KMS-11 (cell line): ENCODE data around the gene CCNG2.

Experiments
- H2AFZ ChIP-seq: fragments of 200-600 bp; sonication (generic); 2 replicates; pipeline ENCODE4 v1.6.1; 2016; ENCODE audit warnings: antibody characterized with exemption, mixed run types, low read depth
- H3K27ac ChIP-seq: fragments of 200-600 bp; sonication (generic); 2 replicates; pipeline ENCODE4 v1.6.1; 2016; ENCODE audit warnings: mild to moderate bottlenecking, mixed run types
- H3K27me3 ChIP-seq: fragments of 200-600 bp; sonication (generic); 2 replicates; pipeline ENCODE4 v1.6.1; 2017; ENCODE audit warnings: mild to moderate bottlenecking, low read depth, mixed run types, moderate library complexity; ENCODE audit not compliant: insufficient read depth
- H3K36me3 ChIP-seq: fragments of 200-600 bp; sonication (generic); 2 replicates; pipeline ENCODE4 v1.6.1; 2017; ENCODE audit warnings: mild to moderate bottlenecking, mixed run types; ENCODE audit not compliant: insufficient read depth
- H3K4me1 ChIP-seq: fragments of 200-600 bp; sonication (generic); 2 replicates; pipeline ENCODE4 v1.6.1; 2016; ENCODE audit warnings: mild to moderate bottlenecking, low read depth, mixed run types; ENCODE audit not compliant: poor library complexity, severe bottlenecking
- H3K4me2 ChIP-seq: fragments of 200-600 bp; sonication (generic); 2 replicates; pipeline ENCODE4 v1.7.0; 2016; ENCODE audit warnings: mild to moderate bottlenecking, mixed run types
- H3K4me3 ChIP-seq: fragments of 200-600 bp; sonication (generic); IDR thresholded peaks from 2 replicates; pipeline ENCODE4 v1.6.1; 2017; ENCODE audit warnings: low read depth, low read length, mixed read lengths; ENCODE audit not compliant: insufficient read depth
- H3K79me2 ChIP-seq: fragments of 200-600 bp; sonication (generic); 2 replicates; pipeline ENCODE4 v1.6.1; 2016; ENCODE audit warnings: low read depth, mixed run types; ENCODE audit not compliant: insufficient read depth
- H3K9ac ChIP-seq: fragments of 200-600 bp; sonication (generic); 2 replicates; pipeline ENCODE4 v1.6.1; 2016; ENCODE audit warnings: mild to moderate bottlenecking, mixed run types
- H4K20me1 ChIP-seq: fragments of 200-600 bp; sonication (generic); 2 replicates; pipeline ENCODE4 v1.6.1; 2016; ENCODE audit warnings: mild to moderate bottlenecking, mixed run types; ENCODE audit not compliant: insufficient read depth
- CTCF ChIP-seq: fragments of 200-600 bp; sonication (generic); conservative IDR thresholded peaks from 2 replicates; pipeline ENCODE4 v1.6.1; 2017; ENCODE audit warnings: low read depth, mild to moderate bottlenecking, antibody characterized with exemption, low read length, moderate library complexity, mixed read lengths

The CCNG2 gene

DNA sequence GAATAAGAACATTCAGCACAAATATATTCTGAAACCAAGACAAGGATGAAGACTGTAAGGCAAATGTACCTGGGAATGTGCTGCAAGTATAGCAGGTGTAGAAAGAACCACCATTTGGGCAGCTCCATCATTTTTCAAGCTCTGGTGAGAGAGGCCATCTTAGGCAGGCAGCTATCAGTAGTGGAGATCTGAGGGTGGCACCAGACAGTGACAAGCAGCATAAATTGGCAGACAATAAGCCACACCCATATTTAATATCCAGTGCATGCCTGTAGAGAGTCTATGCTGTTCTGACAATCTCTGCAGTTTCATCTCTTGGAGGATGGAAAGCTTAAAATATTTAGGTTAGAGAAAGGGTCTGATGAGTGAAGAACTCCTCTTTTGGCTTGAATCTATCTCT is 22.5 kb downstream of the CCNG2 start:
- Histone ChIP-seq H4K20me1 (no peaks in the 10 kb centered on the region), H3K27me3 (no peaks in the 10 kb centered on the region; the same call in 1 of the 2 replicates), H2AFZ (no peak overlapping the region), H3K4me3 (no peak overlapping the region), H3K36me3 (no peaks in the 10 kb centered on the region), H3K79me2 (no peaks in the 10 kb centered on the region), H3K4me2 (no peak overlapping the region), H3K27ac (no peak overlapping the region), H3K9ac (no peak overlapping the region), H3K4me1 (no peaks in the 10 kb centered on the region)
- no peak for TF ChIP-seq CTCF

DNA sequence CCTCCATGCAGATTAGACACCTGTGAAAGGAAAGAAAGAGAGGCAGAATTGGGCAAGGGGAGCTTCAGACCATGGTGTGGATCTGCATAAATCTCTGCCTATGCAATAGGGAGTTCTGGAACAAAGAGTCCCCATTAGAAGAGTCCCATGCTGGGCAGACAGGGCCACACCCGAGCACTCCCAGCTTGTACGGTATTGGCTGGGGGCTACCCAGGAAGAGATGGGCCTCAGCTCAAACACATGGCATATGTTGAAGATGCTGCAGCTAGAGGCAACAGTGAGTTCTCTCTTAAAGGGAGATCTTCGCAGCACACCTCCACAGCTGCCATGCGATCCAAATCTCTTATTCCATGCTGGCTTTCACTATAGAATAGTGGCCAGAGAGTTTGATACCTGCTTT is 24.7 kb downstream of the CCNG2 start:
- no peak overlapping the region for H3K4me3 ChIP-seq
- no peak overlapping the region for H3K4me2 ChIP-seq
- H2AFZ ChIP-seq, result no peak overlapping the region
- H3K27me3 ChIP-seq, result no peaks in the 10 kb centered on the region; the same call in 1 of the 2 replicates
- no peaks in the 10 kb centered on the region for H3K36me3 ChIP-seq
- no peak overlapping the region for H3K9ac ChIP-seq
- H3K4me1 ChIP-seq, result no peaks in the 10 kb centered on the region
- no peak overlapping the region for H3K27ac ChIP-seq
- H3K79me2 ChIP-seq, result no peaks in the 10 kb centered on the region
- no peak for TF ChIP-seq CTCF
- no peaks in the 10 kb centered on the region for H4K20me1 ChIP-seq

DNA sequence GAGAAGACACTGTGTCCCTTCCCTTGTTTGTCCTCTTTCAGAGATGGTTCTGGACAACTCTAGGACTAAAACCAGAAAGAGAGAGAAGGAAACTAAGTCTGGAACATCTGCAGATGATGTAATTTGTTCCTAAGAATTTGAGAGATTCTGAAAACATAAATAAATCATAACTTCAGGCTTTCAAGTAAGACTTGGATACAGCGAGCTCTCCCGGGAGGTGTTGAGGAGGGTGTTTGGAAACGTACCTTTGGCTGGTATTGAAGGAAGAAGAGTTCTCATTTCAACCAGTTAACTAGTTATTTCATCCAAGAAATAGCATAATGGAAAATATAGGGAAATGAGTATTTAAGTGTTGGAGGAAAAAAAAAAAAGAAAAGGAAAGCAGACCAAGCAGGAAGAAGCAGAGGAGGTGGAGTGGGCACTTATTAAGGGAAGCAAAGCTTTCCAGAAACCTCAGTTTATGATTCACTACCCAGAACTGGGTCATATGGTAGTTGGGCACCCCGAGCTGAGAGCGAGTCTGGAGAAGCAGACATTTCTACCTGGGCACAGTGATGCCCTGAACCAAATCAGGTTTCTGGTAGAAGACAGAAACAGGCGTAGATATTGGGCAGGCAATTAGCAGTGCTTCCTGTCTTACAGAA is 26.9 kb downstream of the CCNG2 start:
- Histone ChIP-seq H3K4me2 (no peak overlapping the region), H3K36me3 (no peaks in the 10 kb centered on the region), H4K20me1 (no peaks in the 10 kb centered on the region), H3K9ac (no peak overlapping the region), H3K27me3 (no peaks in the 10 kb centered on the region; the same call in 1 of the 2 replicates), H3K4me1 (peaks cover 8% of the 10 kb centered on the region), H3K79me2 (no peaks in the 10 kb centered on the region), H3K4me3 (no peak overlapping the region), H3K27ac (no peak overlapping the region), H2AFZ (no peak overlapping the region)
- TF ChIP-seq CTCF, result no peak

GRCh38 chr4:77184974-77185373 is 28.0 kb downstream of the CCNG2 start:
- H2AFZ ChIP-seq, result no peak overlapping the region
- H4K20me1 ChIP-seq, result no peaks in the 10 kb centered on the region
- H3K79me2 ChIP-seq, result no peaks in the 10 kb centered on the region
- no peak overlapping the region for H3K9ac ChIP-seq
- no peak overlapping the region for H3K4me3 ChIP-seq
- no peak overlapping the region for H3K4me2 ChIP-seq
- no peaks in the 10 kb centered on the region; the same call in 1 of the 2 replicates for H3K27me3 ChIP-seq
- peaks cover 12% of the 10 kb centered on the region for H3K4me1 ChIP-seq
- no peaks in the 10 kb centered on the region for H3K36me3 ChIP-seq
- no peak overlapping the region for H3K27ac ChIP-seq
- no peak for TF ChIP-seq CTCF
